Measurements from ENCODE around the gene TOGARAM1. TPM values are rescaled to one million over a fixed set of nuclear protein-coding genes. Genes with fewer than 3 reads are reported as not detected.

The TOGARAM1 gene
- polyA plus RNA-seq, 1 donor, result 23.4 TPM

DNA sequence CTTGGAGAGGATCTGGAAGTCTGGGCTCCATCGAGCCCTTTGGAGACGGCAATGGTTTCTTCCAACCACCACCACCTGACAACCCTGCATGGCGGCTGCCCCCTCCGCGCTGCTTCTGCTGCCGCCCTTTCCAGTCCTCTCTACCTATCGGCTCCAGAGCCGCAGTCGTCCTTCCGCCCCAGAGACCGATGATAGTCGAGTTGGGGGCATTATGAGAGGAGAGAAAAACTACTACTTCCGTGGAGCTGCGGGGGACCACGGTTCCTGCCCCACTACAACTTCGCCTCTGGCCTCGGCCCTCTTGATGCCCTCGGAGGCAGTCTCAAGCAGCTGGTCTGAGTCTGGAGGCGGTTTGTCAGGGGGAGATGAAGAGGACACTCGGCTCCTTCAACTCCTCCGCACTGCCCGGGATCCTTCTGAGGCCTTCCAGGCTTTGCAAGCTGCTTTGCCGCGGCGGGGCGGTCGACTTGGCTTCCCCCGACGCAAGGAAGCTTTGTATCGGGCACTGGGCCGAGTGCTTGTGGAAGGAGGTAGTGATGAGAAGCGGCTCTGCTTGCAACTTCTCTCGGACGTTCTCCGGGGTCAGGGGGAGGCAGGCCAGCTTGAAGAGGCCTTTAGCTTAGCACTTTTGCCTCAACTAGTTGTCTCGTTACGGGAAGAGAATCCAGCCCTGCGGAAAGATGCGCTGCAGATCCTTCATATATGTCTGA is 499 bp downstream of the TOGARAM1 start:
- DNase-seq (ENCODE audit: low read depth), result no peak

DNA sequence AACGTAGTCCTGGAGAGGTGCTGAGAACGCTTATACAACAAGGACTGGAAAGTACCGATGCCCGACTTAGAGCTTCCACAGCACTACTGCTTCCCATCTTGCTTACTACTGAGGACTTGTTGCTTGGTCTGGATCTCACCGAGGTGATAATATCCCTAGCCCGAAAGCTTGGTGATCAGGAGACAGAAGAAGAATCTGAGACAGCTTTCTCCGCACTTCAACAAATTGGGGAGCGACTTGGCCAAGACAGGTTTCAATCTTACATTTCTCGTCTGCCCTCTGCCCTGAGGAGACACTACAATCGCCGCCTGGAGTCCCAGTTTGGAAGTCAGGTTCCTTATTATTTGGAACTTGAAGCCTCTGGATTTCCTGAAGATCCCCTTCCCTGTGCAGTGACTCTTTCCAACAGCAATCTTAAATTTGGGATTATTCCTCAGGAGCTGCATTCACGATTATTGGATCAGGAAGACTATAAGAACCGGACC is 1.1 kb downstream of the TOGARAM1 start:
- no peak for DNase-seq (ENCODE audit: low read depth)

DNA sequence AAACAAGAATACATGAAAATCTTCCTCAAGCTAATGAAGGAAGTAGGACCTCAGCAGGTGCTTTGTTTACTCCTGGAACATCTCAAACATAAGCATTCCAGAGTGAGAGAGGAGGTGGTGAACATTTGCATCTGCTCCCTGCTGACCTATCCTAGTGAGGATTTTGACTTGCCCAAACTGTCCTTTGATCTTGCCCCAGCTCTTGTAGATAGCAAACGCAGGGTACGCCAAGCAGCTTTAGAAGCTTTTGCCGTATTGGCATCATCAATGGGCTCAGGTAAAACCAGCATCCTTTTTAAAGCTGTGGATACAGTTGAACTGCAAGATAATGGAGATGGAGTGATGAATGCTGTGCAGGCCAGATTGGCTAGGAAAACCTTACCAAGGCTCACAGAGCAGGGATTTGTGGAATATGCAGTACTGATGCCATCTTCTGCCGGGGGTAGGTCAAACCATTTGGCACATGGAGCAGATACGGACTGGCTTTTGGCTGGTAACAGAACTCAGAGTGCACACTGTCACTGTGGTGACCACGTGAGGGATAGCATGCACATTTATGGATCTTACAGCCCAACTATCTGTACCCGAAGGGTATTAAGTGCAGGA is 1.9 kb downstream of the TOGARAM1 start:
- DNase-seq (ENCODE audit: low read depth), result no peak

DNA sequence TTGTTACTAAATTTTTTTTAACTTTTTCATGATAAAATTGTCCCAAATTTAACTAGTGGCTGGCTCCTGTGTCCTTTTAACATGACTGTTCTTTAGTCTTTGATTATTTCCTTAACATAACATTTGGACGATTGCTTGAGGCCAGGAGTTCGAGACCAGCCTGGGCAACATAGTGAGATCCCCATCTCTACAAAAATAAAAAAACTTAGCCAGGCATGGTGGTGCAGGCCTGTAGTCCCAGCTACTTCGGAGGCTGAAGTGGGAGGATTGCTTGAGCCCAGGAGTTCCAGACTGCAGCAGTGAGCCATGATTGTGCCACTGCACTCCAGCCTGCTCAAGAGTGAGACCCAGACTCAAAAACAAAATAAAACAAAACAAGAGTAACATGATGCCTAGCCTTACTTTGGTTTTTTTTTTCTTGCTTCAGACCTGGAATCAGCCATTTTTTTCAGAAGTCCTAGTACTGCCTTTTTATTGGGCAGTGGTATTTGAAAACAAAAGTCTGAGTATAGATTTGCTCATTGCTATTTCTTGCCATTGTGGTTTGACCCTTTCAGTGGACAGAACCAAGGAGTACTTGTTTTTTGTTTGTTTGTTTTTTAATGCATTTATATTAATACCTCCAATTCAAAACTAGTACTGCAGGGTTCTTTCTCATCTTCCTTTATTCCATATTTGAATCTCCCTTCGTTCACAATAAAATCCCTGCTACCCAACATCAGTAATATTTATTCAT is 4.8 kb downstream of the TOGARAM1 start:
- no peak for DNase-seq (ENCODE audit: low read depth)

DNA sequence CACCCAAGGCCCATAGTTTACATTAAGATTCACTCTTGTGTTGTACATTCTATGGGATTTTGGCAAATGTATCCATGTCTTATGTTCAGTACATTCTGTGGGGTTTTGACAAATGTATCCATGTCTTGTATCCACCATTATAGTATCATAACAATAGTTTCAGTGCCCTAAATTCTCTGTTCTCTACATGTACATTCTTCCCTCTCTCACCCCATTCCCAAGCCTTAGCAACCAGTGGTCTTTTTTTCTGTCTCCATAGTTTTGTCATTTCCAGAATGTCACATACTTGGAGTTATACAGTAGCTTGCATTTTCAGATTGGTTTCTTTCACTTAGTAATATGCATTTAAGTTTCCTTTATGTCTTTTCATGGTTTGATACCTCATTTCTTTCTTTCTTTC is 6.7 kb downstream of the TOGARAM1 start:
- no peak for DNase-seq (ENCODE audit: low read depth)

DNA sequence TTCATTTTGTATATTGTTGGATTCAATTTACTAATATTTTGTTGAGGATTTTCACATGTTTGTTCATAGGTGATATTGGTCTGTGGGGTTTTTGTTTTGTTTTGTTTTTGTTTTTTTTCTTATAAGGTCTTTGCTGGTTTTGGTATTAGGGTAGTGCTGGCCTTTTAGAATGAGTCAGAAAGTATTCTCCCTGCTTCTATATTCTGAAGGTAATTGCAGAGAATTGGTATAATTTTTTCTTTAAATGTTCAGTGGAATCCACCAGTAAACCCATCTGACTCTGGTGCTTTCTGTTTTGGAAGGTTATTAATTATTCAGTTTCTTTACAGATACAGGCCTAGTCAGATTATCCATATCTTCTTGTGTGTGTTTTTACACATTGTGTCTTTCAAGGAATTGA is 8.9 kb downstream of the TOGARAM1 start:
- DNase-seq (ENCODE audit: low read depth), result no peak

DNA sequence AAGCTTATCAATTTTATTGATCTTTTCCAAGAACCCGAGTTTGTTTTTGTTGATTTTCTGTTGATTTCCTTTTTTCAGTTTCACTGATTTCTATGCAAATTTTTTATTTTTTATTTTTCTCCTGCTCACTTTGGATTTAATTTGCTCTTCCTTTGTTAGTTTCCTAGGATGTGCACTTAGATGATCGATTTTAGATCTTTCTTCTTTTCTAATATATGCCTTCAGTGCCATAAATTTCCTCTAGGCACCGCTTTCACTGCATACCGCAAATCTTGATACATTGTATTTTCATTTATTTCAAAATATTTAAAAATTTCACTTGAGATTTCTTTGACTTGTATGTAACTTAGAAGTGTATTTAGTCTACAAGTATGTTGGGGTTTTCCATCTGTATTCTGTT is 9.5 kb downstream of the TOGARAM1 start:
- DNase-seq (ENCODE audit: low read depth), result no peak

DNA sequence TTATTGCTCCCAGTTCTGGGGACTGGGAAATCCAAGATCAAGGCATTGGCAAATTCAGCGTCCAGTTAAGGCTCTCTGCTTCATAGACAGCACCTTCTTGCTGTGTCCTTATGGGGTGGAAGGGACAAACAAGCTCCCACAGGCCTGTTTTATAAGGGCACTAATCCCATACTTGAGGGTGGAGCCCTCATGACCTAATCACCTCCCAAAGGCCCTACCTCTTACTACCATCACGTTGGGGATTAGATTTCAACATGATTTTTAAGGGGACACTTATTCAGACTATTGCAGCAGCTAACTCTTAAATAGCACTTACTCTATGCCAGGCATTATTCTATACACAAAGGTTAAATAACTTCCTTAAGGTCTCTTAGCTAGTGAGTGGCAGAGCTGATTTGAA is 17.3 kb downstream of the TOGARAM1 start:
- DNase-seq (ENCODE audit: low read depth), result no peak

DNA sequence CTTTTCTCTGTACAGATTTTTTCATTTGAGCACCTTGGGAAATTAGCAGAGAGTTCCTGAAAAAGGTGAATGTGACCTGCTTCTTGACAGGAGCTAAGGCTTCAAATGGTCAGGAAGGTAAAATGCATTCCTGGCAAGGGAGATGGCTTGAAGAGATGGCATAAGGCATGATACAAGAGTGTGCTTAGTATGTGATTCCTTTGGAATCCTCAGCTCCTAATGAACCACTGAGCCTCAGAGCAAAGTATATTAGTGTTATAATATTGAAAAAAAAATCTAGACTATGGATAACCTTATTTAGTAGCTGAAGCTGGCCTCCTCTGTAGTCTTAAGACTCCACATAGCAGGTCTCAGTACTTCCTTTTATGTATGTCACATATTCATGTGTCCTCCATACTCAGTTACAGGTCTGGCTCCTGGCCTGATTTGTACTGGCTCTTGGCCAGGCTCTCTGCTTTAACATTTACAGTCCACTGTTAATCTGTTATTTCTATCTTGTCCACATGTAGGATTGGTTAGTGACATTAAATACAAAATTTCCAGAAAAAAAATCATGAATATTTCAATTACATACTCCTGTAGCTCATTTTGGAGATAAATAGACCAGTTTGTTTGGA is 17.9 kb downstream of the TOGARAM1 start:
- no peak for DNase-seq (ENCODE audit: low read depth)

DNA sequence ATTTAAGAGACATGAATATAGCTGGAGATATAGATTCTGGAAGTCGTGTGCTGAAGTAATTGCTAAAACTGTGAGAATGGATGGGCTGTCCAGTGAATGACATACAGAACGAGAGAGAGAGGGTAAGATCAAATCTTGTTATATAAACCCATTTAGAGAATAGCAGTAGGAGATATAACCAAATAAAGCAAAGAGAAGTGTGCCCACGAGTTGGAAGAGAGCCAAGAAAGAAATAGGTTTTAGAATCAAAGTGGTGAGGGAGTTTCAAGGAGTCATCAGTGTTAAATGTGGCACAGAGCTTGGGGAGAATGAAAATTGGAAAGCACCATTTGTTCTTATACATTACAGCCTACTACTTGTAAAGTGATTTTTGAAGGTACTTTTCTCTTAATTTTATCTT is 19.2 kb downstream of the TOGARAM1 start:
- no peak for DNase-seq (ENCODE audit: low read depth)

DNA sequence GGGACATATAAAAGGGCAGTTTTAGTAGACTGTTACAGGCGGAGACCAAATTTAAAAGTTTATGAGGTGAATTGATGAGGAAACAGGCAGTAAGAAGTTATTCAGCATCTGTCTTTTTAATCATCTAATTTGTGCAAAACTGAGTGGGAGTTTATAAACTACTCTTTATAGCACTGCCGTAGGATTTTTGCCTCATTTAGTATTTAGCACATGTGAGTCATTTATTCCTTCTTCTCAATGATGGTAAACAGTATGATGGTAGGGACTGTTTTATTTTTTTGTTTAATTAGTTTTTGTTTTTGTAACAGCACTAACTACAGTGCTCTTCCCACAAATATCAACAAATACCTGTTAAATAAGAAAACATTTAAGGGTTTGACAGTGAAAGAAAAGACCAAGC is 20.6 kb downstream of the TOGARAM1 start:
- no peak for DNase-seq (ENCODE audit: low read depth)

DNA sequence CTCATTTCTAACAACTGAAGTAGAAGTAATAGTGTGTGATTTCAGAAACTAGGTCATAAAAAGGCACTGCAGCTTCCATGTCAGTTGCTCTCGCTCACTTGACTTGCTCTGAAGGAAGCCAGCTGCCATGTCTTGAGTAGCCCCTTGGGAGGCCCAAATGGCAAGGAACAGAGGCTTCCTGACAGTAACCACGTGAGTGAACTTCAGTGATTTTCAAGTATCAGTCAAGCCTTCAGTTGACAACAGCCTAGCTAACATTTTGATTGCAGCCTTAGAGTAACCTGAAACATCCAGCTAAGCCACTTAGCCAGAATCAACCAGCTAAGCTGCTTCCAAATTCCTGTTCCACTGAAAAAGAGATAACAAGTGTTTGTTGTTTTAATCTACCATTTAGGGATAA is 26.7 kb downstream of the TOGARAM1 start:
- DNase-seq (ENCODE audit: low read depth), result no peak

DNA sequence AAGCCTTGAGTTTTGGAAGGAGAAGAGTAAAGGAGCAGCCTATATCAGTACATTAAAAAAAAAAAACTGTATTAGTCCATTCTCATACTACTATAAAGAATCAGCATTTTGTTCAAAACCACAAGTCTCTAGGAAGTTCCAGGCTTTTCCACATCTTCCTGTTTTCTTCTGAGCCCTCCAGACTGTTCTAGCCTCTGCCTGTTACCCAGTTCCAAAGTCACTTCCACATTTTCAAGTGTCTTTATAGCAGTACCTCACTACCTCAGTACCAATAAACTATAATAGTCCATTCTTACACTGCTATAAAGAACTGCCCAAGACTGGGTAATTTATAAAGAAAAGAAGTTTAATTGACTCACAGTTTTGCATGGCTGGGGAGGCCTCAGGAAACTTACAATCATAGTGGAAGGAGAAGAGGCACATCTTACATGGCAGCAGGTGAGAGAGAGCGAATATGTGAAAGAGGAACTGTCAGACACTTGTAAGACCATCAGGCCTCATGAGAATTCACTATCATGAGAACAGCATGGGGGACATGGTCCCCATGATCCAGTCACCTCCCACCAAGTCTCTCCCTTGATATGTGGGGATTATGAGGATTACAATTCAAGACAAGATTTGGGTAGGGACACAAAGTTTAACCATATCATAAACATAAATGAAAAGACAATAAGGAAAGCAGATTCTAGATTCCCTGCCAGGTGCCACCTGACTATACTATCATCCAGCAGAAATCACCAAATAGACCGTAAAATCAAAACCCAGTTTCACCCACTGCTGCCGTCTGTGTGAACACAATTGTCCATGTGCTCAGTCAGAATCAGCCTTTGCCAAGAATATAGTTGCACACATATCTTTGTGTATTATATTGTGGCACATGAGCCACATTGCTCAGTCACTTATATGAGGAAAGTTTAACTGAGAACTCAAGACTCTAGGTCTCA is 27.8 kb downstream of the TOGARAM1 start:
- DNase-seq (ENCODE audit: low read depth), result no peak

DNA sequence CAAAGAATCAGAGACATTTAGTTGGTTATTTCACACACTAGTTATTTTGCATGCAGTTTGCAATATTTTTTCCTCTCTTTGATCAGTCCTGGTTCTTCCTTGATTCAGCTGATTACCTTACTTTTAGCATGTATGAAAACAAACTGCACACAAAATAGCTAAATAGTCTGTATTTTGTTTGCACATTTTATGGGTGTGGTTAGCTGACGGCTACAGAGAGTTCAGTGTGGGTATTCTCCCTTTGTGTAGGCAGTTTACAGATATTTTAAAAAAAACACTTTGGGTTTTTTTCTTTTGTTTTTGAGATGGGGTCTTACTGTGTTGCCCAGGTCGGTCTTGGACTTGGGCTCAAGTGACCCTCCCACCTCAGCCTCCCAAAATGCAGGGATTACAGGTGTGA is 28.5 kb downstream of the TOGARAM1 start:
- DNase-seq (ENCODE audit: low read depth), result no peak

DNA sequence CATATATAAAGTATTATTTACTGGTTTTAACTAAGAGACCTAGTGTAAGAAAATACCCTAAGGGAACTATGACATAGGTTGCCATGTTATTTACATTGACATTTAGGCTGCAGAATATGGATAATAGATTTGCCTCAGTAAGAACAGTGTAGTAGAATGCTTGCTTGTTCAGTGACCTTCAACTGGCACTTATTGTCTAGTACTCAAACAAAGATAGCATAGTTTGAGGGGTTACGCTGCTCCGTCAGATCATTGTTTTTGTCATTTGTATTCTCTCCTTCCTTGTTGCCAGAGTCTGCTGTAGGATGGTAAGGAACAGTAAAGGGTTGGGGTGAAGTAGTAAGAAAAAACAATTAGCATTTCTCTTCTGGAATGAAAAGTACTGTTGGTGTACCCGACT is 33.2 kb downstream of the TOGARAM1 start:
- no peak for DNase-seq (ENCODE audit: low read depth)

DNA sequence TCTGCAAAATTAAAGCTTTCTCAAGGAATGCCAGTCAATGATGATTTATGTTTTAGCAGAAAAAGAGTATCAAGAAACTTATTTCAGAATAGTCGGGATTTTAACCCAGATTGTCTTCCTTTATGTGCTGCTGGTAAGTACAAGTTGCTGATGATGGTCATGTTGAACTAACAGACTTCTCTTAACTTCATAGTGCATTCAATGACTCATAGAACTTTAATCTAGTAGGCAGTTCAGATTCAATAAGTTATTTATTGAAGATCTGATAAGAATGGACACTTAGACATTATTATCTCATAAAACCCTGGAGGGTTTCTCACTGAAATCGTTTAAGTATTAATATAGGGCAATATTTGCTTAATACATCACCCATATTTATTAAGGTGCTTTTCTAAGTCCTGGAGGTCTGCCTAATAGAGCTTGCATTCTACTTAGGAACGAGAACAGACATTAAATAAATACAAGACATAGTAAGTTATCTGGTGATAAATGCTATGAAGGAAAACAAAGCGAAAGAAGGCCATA is 33.8 kb downstream of the TOGARAM1 start:
- DNase-seq (ENCODE audit: low read depth), result no peak

DNA sequence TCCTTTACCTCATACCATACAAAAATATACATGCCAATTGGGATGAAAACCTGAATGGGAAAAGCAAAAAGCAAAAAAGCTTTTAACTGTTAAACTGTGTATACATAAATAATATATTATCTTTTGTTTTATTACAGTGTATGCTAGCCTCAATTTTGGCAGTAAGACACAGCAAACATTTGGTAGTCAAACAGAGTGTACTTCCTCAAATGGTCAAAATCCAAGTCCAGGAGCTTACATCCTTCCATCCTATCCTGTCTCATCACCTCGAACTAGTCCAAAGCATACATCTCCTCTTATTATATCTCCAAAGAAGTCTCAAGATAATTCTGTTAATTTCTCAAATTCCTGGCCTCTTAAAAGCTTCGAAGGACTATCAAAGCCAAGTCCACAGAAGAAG is 41.9 kb downstream of the TOGARAM1 start:
- DNase-seq (ENCODE audit: low read depth), result no peak

DNA sequence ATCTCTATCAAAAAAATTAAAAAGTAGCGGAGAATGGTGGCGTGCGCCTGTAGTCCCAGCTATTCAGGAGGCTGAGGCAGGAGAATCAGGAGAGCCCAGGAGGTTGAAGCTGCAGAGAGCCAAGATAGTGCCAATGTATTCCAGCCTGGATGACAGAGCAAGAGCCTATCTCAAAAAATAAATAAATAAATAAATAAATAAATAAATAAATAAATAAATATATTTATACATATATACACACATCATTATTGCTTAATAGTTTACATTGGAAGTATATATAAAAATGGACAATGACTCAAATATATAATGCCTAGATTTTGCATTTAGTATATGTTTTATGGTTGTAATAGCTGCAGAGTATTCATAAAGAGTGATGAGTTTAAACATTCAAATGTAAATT is 53.1 kb downstream of the TOGARAM1 start:
- DNase-seq (ENCODE audit: low read depth), result no peak

DNA sequence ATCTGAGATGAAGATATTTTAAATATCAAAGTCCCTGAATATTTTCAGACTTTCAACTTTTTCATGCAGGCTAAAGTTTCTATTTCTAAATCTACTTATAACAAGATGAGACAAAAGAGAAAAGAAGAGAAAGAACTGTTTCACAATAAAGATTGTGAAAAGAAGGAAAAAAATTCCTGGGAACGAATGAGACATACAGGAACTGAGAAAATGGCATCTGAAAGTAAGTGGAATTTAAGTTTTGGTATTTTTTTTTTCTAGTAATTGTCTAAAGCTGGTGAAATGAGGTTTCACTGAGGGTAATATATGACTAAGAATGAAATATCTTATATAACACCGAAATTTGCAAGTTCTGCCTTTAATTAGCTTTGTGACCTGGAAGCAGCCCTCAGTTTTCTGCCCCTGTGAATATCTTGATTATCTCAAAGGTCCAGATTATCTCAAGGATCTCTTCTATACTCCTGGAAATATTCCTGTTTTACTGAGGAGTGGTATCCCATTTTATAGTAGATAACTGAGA is 66.2 kb downstream of the TOGARAM1 start:
- DNase-seq (ENCODE audit: low read depth), result no peak

DNA sequence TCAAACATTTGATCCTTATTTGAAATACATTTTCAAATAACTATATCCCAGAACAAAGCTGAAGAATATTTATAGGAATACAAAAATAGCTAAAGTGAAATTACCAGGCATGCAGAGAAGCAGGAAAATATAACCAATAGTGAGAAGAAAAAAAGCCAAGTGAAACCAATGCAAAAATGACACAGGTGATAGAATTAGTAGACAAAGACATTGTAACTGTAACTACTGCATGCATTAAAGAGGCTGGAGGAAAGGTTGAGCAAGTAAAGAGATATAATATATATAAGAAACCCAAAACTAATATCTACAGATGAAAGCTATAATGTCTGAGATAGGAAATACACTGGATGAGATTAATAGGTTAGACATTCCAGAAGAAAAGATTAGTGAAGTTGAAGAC is 72.7 kb downstream of the TOGARAM1 start:
- DNase-seq (ENCODE audit: low read depth), result no peak

DNA sequence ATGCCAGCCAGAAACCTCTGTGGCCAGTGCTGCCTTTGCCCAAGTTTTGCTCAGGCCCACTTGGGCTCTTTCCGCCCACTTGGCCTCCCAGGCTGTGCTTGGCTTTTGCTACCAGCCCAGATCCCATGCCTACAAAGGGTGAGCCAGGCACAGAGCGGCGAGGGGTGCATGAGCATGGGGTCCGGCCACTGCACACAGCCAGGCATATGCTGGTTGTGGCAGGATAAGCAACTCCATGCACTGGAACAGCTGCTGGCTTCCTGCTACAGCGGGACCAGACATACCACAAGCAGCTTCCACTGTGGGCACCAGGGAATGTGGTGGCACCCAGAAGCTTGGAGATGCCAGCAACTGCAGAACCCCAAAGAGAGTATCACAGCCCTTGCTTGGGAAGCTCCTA is 76.3 kb downstream of the TOGARAM1 start:
- no peak for DNase-seq (ENCODE audit: low read depth)
